Panc1 (cell line): ENCODE measurements around the gene SLC46A3. TPM values are rescaled to one million over a fixed set of nuclear protein-coding genes. Genes with fewer than 3 reads are reported as not detected.

Experiments
- ATAC-seq: fragments of 200-7000 bp; cut with Tn5 transposase; 2 replicates; pipeline ENCODE4 v1.9.1; 2020; ENCODE audit warnings: mild to moderate bottlenecking, moderate library complexity
- BruUV-seq: library from RNA; stranded (reverse); fragments of 400-500 nt; replicated peaks from 2 replicates; lab custom pipeline; 2021; lab: Mats Ljungman, UMichigan
- CTCF ChIA-PET: fragments of 300-600 bp; sonication (Branson Sonifier 250); formaldehyde crosslinking; loops from one replicate; lab custom pipeline; 2022; ENCODE audit warnings: antibody characterized with exemption; lab: Charles Lee
- POLR2A ChIA-PET: fragments of 300-600 bp; sonication (Branson Sonifier 250); formaldehyde crosslinking; loops from one replicate; lab custom pipeline; 2022; ENCODE audit warnings: antibody characterized with exemption; lab: Charles Lee
- DNase-seq: peaks from one replicate; pipeline ENCODE4 v3.0.0-alpha.2; 2010; ENCODE audit warnings: low read depth, low spot score
- H3K27ac ChIP-seq: 2 replicates; pipeline ENCODE4 v1.5.1; 2011; ENCODE audit warnings: mild to moderate bottlenecking, low read length, inconsistent platforms
- H3K27me3 ChIP-seq: fragments of 200-500 bp; sonication (Bioruptor generic); 2 replicates; pipeline ENCODE4 v1.6.0; 2014; ENCODE audit warnings: low read length, inconsistent platforms; ENCODE audit not compliant: control insufficient read depth, insufficient read depth
- H3K36me3 ChIP-seq: fragments of 200-500 bp; sonication (Bioruptor generic); 2 replicates; pipeline ENCODE4 v1.5.1; 2014; ENCODE audit warnings: inconsistent platforms, mild to moderate bottlenecking, low read length, moderate library complexity; ENCODE audit not compliant: control insufficient read depth, insufficient read depth
- H3K4me1 ChIP-seq: 2 replicates; pipeline ENCODE4 v1.5.1; 2011; ENCODE audit warnings: inconsistent platforms, mild to moderate bottlenecking, low read length, moderate library complexity; ENCODE audit not compliant: control insufficient read depth, insufficient read depth
- H3K4me3 ChIP-seq, 2 experiments: 2 replicates each; pipeline ENCODE4 v1.5.1; 2011 to 2012; ENCODE audit warnings: low read depth in 2 of 2, low read length in 2 of 2, mild to moderate bottlenecking in 2 of 2, inconsistent platforms in 1 of 2, moderate library complexity in 1 of 2
- H3K9me3 ChIP-seq: fragments of 200-500 bp; sonication (Bioruptor generic); 2 replicates; pipeline ENCODE4 v1.5.1; 2014; ENCODE audit warnings: low read depth, mild to moderate bottlenecking, inconsistent platforms, low read length, moderate library complexity; ENCODE audit not compliant: control insufficient read depth, insufficient read depth
- CTCF ChIP-seq: fragments of 450-650 bp; IDR thresholded peaks from 2 replicates; pipeline ENCODE4 v1.5.1; 2017; ENCODE audit warnings: mild to moderate bottlenecking
- POLR2AphosphoS5 ChIP-seq: IDR thresholded peaks from 2 replicates; pipeline ENCODE4 v1.6.1; 2012; ENCODE audit warnings: mild to moderate bottlenecking, low read depth, low read length, moderate library complexity
- REST ChIP-seq, 2 experiments: IDR thresholded peaks; 2 replicates each; pipeline ENCODE4 v1.6.1; 2011 to 2012; ENCODE audit warnings: low read depth in 2 of 2, control low read depth in 1 of 2, low read length in 1 of 2, mild to moderate bottlenecking in 1 of 2, moderate library complexity in 1 of 2; ENCODE audit not compliant: insufficient read depth in 1 of 2
- SIN3A ChIP-seq: IDR thresholded peaks from 2 replicates; pipeline ENCODE4 v1.6.1; 2012; ENCODE audit warnings: low read depth, mild to moderate bottlenecking, low read length, moderate library complexity, borderline replicate concordance; ENCODE audit not compliant: insufficient read depth
- TCF7L2 ChIP-seq: IDR thresholded peaks from 2 replicates; pipeline ENCODE4 v1.6.1; 2011; ENCODE audit warnings: mild to moderate bottlenecking, low read depth, low read length, inconsistent platforms
- in situ Hi-C: cut with HindIII; loops from 2 replicates; pipeline ENCODE4 v1.10.0; 2016; ENCODE audit warnings: low sequenced_read_pairs, low pct_unique_long_range_greater_than_20kb
- intact Hi-C: fragments of 100-400 bp; cut with micrococcal nuclease; formaldehyde crosslinking; loops from one replicate; pipeline ENCODE4 v1.10.0; 2022; ENCODE audit not compliant: unreplicated experiment
- total RNA-seq: library from RNA; stranded (reverse); gene quantifications from one replicate; pipeline ENCODE4 v1.2.1, GENCODE V29; 2021; ENCODE audit not compliant: unreplicated experiment

Gene SLC46A3
- total RNA-seq, 1 experiment from 2014 or later = 5.5 TPM

- Histone ChIP-seq H3K27me3 (no peaks in the 10 kb centered on the region), H3K27ac (no peak overlapping the region), H3K36me3 (peaks cover 13% of the 10 kb centered on the region), H3K4me1 (peaks cover 14% of the 10 kb centered on the region), H3K9me3 (no peaks in the 10 kb centered on the region), H3K4me3 (no peak overlapping the region)
- no TSS peak for BruUV-seq
- no peak for TF ChIP-seq CTCF
- no peak for TF ChIP-seq TCF7L2
- TF ChIP-seq SIN3A = no peak
- DNase-seq = no peak
- ChIA-PET CTCF (no interaction called here), POLR2A (no interaction called here)
- intact Hi-C loops (no loop called here), in situ Hi-C loops (no loop called here)
- ATAC-seq = no peak
These were observed 63.2 kb downstream of the SLC46A3 start for GRCh38 chr13:28655561-28655960.

DNA sequence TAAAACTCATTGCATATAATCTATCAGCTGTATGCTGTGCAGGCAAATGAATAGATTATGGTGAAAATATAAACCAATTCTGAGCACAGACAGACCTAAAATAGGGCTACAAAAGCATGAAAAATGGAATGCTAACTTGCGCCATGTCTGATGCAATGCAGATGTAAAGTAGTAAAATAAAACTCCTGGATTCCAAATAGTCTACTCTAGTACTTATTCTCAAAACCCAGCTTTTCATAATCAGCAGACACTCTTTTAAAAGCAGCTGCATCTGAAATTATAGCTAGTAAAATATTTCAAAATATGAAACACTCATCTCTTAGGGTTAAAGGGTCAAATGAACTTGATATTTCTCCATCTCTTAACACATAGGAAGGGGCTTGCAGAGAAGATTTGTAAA lies 64.5 kb downstream of the SLC46A3 start:
- H3K36me3 ChIP-seq = peaks cover 8% of the 10 kb centered on the region; the same call in 1 of the 2 replicates
- no peaks in the 10 kb centered on the region for H3K9me3 ChIP-seq
- intact Hi-C loops = no loop called here
- in situ Hi-C loops = no loop called here
- BruUV-seq = no TSS peak
- ChIA-PET CTCF (no interaction called here), POLR2A (no interaction called here)
- H3K27ac ChIP-seq = no peak overlapping the region
- H3K4me1 ChIP-seq = peaks cover 6% of the 10 kb centered on the region
- DNase-seq = no peak
- TF ChIP-seq SIN3A (no peak), TCF7L2 (no peak), POLR2AphosphoS5 (no peak), REST (IDR thresholded peaks at IDR 0.05; ENCODE audit: insufficient read depth in 1 of 2, low read depth in 2 of 2, low read length in 1 of 2) (no peak), CTCF (no peak)
- ATAC-seq = no peak
- H3K27me3 ChIP-seq = no peaks in the 10 kb centered on the region
- H3K4me3 ChIP-seq = no peak overlapping the region
